Islet of Langerhans (tissue), 1 donor: ENCODE results near the gene AKR1C3.

Experiments used
- FAIRE-seq: peaks from one replicate; lab custom pipeline; 2011; peaks lifted over from hg19 to GRCh38; lab: Jason Lieb, UNC

Gene AKR1C3

DNA sequence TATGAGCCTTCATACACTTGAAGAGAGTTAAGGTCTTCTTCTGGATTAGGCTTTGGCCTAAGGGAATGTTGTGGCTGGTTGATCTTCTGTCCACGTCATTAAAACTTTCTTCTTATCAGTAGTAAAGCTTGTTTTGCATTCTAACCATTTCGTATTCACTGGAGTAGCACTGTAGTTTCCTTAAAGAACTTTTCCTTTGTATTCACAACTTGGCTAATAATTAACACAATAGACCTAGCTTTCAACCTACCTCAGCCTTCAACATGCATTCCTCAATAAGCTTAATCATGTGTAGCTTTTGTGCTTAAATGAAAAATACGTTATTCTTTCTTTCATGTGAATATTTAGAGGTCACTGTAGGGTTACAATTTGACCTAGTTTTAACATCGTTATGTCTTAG lies 48.0 kb downstream of the AKR1C3 start:
- peak; percentile 27 for FAIRE-seq

DNA sequence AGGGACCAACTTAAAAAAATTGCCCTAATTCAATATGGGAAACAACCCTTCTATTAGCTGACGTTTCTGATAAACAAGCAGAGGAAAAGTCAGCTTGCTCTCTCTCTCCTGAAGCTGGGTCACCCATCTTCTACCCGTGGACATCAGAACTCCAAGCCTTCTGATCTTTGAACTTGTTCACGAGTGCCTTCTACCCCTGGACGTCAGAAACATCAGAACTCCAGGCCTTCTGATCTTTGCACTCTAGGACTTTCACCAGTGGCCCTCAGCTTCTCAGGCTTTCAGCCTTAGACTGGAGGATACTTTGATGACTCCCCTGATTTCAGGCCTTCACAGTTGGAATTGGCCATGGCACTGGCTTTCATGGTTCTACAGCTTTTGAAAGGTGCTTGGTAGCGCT lies 48.9 kb downstream of the AKR1C3 start:
- FAIRE-seq, result no peak

GRCh38 chr10:5146920-5147254 lies 52.7 kb downstream of the AKR1C3 start:
- FAIRE-seq, result no peak

GRCh38 chr10:5147255-5147980 lies 53.2 kb downstream of the AKR1C3 start:
- FAIRE-seq, result no peak

DNA sequence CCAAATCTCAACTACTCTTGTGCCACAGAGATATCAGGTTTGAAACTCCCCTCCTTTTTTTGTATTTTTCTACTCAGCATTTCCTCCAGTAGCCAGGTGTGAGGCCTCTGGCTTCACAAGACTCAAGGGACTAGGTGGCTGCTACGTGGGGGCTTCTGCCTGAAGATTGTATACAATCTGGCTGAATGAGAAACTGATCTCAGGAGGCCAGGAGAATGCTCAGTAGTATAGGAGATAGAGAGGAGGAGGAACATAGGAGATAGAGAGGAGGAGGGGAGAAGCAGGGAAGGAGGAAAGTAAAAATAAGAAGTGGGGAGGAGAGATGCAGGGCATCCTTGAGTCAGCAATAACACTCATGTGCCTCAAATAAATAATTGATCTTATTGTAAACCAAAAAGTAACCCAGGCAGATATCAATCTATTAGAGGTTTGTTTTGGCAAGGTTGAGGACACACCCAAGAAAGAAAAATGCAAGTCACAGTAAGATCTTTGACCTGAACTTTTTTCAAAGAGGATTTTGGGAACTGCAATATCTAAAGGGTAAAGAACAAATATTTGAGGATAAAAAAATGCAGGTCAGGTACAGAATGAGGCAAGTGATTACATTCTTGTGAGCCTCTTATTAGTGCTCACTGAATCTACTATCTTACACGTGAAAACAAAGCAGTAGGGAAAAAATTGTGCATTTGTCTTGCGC lies 53.9 kb downstream of the AKR1C3 start:
- FAIRE-seq, result no peak

DNA sequence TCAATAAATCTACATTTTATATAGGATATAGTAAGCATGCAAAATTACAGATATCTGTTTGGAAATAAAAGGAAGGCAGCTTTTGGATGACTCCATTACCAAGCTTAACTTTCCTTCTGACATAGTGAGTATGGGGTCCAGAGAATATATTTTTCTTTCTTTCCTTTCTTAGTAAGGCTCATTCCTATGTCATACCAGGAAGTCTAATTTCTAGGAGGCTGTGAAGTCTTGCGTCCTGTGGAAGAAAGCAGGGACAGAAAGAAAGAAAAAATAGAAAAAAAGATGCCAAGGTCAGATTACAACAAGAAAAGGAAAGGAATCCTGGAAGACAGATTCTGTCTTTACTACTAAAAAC lies 54.4 kb downstream of the AKR1C3 start:
- FAIRE-seq, result no peak

- FAIRE-seq, result no peak
These were observed 56.9 kb downstream of the AKR1C3 start for GRCh38 chr10:5151076-5151475.

DNA sequence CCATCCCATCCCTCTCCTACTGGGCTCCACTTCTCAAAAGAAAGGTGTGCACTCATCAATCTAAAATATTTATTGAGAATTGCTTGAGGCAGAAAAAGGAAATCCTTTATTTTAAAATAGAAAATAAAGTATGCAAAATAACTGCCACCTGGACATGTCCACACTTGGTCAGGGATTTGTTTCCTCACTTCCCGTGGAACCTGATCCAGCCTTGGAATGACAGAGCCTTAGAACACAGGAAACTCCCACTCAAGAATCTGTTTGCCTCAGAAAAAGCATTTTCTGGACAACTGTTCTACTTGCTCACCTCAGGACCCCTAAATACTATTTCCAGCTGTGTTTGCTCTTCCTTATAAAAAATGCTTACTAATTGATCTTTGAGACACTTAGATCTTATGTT lies 61.7 kb downstream of the AKR1C3 start:
- FAIRE-seq, result no peak
